Measurements from ENCODE around the gene LHX5.

DNA sequence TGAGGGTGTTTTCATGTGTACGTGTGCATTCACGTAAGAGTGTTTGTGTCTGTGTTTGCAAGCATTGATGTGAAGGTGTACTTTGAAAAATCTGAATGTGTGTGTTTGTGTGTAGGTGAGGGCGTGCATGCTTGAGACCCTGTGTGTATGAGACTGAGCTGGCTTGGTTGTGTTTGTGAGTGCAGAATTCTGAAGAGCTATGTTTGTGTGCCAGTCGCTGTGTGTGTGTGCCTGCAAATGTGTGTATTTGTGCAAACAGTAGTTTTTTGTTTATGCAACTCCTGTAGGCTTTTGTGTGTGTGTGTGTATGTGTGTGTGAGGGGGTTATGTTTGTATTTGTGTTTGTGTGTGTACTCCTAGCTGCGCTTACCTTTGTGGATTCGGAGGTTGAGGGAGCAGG lies 1.7 kb upstream of the LHX5 start:
- TF ChIP-seq CTCF (IDR thresholded peaks at IDR 0.05), result no peak
- TF ChIP-seq POLR2A (IDR thresholded peaks at IDR 0.05), result no peak
- TF ChIP-seq POLR2AphosphoS5 (IDR thresholded peaks at IDR 0.05), result no peak
- TF ChIP-seq EP300 (IDR thresholded peaks at IDR 0.05; ENCODE audit: low read depth), result no peak

All from transverse colon (tissue), 4 donors.